MM.1S (cell line): ENCODE data around the gene CTRL.

Experiments used
- CTCF ChIP-seq: fragments of 300-600 bp; sonication (generic); IDR thresholded peaks from 2 replicates; pipeline ENCODE4 v1.5.1; 2016; ENCODE audit warnings: antibody characterized with exemption, low read length, mixed read lengths
- EZH2phosphoT487 ChIP-seq: fragments of 300-600 bp; sonication (generic); IDR thresholded peaks from 2 replicates; pipeline ENCODE4 v1.6.1; 2018; ENCODE audit warnings: antibody characterized with exemption, low read length

DNA sequence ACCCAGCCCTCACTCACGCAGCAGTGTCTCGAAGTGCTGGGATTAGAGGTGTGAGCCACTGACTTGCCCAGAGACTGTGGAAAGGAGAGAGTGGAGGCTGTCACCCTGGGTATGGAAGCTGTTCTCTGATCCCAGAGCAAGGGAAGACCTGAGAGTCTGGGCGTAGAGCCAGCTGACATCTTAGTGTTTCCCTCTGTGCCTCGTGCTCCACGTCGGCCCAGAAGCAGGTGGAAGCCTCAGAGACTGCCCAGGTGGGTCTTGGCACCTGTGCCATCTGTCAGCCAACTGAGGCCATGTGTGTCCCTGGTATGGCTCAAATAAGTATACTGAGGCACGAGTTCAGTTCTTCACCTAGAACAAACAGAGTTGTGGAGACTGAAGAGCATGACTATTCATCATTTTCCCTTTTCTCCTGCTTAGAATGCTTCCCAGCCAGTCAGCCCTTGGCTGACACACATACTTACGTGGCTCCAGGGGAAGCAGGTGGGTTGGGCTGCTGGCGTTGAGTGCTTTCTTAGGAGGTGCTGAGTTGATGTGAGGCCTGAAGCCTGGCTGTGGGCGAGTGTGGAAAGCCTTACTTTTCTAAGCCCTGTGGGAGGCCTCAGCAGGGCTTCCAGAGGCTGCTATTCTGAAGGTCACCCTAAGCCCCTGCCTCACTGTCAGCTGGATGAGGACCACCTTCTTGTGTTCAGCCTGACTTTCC, 8.1 kb downstream of the CTRL start:
- TF ChIP-seq CTCF (no peak), EZH2phosphoT487 (no peak)
